Cardiac fibroblast (primary cell): ENCODE results near the gene NME8.
"Not testable (repeated sequence)": the region's sequence is repeated elsewhere in the genome, so short reads cannot be mapped to it uniquely, and the experiment has no call there.

Experiments used
- DNase-seq, 2 donors: peaks; one replicate each; pipeline versions ENCODE4 v3.0.0 to v3.0.0-alpha.2; 2010; ENCODE audit warnings: low read depth in 2 of 2
- H3K4me3 ChIP-seq, 2 donors: replicated peaks in 1 of 2; 1 replicate in 1 of 2; 2 replicates in 1 of 2; pipeline ENCODE4 v1.5.1; 2011; ENCODE audit warnings: low read depth in 2 of 2, low read length in 2 of 2, mild to moderate bottlenecking in 2 of 2, moderate library complexity in 1 of 2
- TF ChIP-seq, protein P1 (sequence below): IDR thresholded peaks from one replicate; pipeline ENCODE4 v1.5.1; 2011; ENCODE audit warnings: low read depth, mild to moderate bottlenecking, low read length, inconsistent platforms

The NME8 gene

GRCh38 chr7:37848297-37848696, at the start of gene NME8:
Gene NME8 (plus strand): TSS chr7:37848597. CDS start chr7:37850267, 1,670 bp downstream.
- TF ChIP-seq, protein P1, sequence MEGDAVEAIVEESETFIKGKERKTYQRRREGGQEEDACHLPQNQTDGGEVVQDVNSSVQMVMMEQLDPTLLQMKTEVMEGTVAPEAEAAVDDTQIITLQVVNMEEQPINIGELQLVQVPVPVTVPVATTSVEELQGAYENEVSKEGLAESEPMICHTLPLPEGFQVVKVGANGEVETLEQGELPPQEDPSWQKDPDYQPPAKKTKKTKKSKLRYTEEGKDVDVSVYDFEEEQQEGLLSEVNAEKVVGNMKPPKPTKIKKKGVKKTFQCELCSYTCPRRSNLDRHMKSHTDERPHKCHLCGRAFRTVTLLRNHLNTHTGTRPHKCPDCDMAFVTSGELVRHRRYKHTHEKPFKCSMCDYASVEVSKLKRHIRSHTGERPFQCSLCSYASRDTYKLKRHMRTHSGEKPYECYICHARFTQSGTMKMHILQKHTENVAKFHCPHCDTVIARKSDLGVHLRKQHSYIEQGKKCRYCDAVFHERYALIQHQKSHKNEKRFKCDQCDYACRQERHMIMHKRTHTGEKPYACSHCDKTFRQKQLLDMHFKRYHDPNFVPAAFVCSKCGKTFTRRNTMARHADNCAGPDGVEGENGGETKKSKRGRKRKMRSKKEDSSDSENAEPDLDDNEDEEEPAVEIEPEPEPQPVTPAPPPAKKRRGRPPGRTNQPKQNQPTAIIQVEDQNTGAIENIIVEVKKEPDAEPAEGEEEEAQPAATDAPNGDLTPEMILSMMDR, result no peak
- no peak for DNase-seq
- no peak within 1 kb of the TSS for H3K4me3 ChIP-seq

DNA sequence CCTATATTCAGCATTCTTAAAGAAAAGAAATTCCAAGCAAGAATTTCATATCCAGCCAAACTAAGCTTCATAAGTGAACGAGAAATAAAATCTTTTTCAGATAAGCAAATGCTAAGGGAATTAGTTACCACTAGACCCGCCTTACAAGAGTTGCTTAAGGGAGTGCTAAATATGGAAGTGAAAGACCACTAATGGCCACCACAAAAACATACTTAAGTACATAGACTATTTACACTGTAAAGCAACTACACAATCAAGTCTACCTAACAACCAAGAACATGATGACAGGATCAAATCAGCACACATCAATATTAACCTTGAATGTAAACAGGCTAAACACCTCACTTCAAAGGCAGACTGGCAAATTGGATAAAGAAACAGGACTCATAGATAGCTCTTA, 42.2 kb upstream of the NME8 start:
- no peak overlapping the region for H3K4me3 ChIP-seq
- TF ChIP-seq, protein P1, result no peak
- no peak for DNase-seq

DNA sequence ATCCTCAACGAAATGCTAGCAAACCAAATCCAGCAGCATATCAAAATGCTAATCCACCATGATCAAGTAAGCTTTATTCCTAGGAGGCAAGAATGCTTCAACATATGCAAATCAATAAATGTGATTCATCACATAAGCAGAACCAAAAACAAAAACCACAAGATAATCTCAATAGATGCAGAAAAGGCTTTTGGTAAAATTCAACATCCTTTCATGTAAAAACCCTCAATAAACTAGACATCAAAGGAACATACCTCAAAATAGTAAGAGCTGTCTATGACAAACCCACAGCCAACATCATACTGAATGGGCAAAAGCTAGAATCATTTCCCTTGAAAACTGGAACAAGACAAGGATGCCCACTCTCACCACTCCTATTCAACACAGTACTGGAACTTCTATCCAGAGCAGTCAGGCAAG, 36.2 kb upstream of the NME8 start:
- not testable (repeated sequence) for DNase-seq, H3K4me3 ChIP-seq

- TF ChIP-seq, protein P1, result no peak
- DNase-seq, result no peak
- no peak overlapping the region for H3K4me3 ChIP-seq
These were observed 32.6 kb upstream of the NME8 start for GRCh38 chr7:37815671-37816371.

DNA sequence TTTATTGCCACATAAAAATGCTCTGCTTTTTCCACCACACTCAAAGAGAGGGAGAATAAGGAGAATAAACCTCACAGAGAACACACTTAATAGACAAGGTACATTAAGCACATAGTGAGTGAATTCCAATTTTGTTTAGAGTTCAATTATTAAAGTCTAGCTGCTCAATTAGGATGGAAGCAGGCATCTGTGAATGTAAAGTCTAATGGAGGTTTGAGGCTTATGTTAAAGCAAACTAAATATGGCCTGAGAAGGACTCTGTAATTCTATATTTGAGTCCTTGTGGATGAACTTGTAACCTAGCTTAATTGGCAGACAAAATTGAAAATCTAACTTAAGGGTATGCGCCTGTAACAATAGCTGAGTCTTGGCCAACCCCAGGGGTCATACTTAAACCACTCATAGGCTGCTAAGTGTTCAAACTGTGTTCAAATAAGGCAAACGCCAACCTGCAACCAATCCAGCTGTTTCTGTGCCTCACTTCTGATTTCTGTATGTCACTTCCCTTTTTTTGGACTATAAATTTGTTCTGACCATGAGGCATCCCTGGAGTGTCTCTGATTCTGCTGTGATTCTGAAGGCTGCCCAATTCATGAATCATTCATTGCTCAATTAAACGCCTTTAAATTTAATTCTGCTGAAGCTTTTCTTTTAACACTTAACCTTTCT, 31.3 kb upstream of the NME8 start:
- TF ChIP-seq, protein P1, result no peak
- no peak for DNase-seq
- H3K4me3 ChIP-seq, result no peak overlapping the region

- H3K4me3 ChIP-seq, result no peak overlapping the region
- no peak for DNase-seq
These were observed 30.8 kb upstream of the NME8 start for GRCh38 chr7:37817591-37817960.

More at GRCh38 chr7:37817591-37817960, 30.8 kb upstream of the NME8 start:
- TF ChIP-seq, protein P1, result no peak
